Measurements from ENCODE around the gene NBPF3.

DNA sequence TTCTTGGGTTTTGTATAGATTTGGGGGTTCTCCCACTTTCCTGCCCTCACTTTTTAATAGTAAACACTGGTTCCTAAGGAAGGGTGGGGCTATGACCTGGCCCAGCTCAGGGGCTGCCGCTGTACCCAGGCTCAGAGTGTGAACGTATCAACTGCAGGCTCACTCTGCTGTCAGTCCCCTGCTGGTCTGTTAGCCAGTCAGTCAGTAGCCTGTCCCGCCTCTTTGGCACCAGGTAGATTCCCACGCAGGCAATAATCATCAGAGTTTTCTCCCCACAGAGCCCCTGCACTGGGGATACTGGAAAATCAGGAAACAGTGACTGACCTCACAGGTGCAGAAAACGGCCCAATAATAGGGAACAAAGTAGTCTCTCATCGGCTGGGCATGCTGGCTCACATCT is 54.3 kb downstream of the NBPF3 start:
- no peak for TF ChIP-seq POLR2A (IDR thresholded peaks at IDR 0.05)
- TF ChIP-seq, protein P1, sequence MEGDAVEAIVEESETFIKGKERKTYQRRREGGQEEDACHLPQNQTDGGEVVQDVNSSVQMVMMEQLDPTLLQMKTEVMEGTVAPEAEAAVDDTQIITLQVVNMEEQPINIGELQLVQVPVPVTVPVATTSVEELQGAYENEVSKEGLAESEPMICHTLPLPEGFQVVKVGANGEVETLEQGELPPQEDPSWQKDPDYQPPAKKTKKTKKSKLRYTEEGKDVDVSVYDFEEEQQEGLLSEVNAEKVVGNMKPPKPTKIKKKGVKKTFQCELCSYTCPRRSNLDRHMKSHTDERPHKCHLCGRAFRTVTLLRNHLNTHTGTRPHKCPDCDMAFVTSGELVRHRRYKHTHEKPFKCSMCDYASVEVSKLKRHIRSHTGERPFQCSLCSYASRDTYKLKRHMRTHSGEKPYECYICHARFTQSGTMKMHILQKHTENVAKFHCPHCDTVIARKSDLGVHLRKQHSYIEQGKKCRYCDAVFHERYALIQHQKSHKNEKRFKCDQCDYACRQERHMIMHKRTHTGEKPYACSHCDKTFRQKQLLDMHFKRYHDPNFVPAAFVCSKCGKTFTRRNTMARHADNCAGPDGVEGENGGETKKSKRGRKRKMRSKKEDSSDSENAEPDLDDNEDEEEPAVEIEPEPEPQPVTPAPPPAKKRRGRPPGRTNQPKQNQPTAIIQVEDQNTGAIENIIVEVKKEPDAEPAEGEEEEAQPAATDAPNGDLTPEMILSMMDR (IDR thresholded peaks at IDR 0.05): no peak
